Mesodermal cell (in vitro differentiated cells): ENCODE data around the gene TMEM196.
"Not testable (repeated sequence)": the region's sequence is repeated elsewhere in the genome, so short reads cannot be mapped to it uniquely, and the experiment has no call there.

Experiments
- H3K27ac ChIP-seq: 2 replicates; pipeline ENCODE4 v1.7.0; 2013; ENCODE audit warnings: mild to moderate bottlenecking, low read depth, low read length, moderate library complexity; ENCODE audit not compliant: severe bottlenecking
- H3K36me3 ChIP-seq: 2 replicates; pipeline ENCODE4 v1.7.1; 2013; ENCODE audit warnings: mild to moderate bottlenecking, low read length, moderate library complexity; ENCODE audit not compliant: control insufficient read depth, insufficient read depth
- H3K4me1 ChIP-seq: one replicate; pipeline ENCODE4 v1.7.1; 2013; ENCODE audit warnings: mild to moderate bottlenecking, low read length; ENCODE audit not compliant: insufficient read depth, control insufficient read depth, poor library complexity, severe bottlenecking
- H3K4me3 ChIP-seq: 2 replicates; pipeline ENCODE4 v1.7.0; 2013; ENCODE audit warnings: low read length, control low read depth, mild to moderate bottlenecking; ENCODE audit not compliant: insufficient read depth, poor library complexity, severe bottlenecking; ENCODE audit errors: extremely low read depth
- H3K9me3 ChIP-seq: 2 replicates; pipeline ENCODE4 v1.7.1; 2013; ENCODE audit warnings: mild to moderate bottlenecking, low read length, moderate library complexity; ENCODE audit not compliant: control insufficient read depth
- WGBS, 2 experiments: methylation state at CpG; one replicate each; pipeline ENCODE4 v1.1.5; 2013; ENCODE audit warnings: missing lambda C conversion rate in 2 of 2; ENCODE audit not compliant: insufficient coverage in 2 of 2; 5-methylcytosine and 5-hydroxymethylcytosine counted together

Gene TMEM196

GRCh38 chr7:19707240-19707639, 66.2 kb downstream of the TMEM196 start:
- Histone ChIP-seq H3K4me1 (peaks cover 15% of the 10 kb centered on the region), H3K9me3 (no peaks in the 10 kb centered on the region), H3K27ac (peak overlapping the region; percentile 6), H3K36me3 (peaks cover 7% of the 10 kb centered on the region), H3K4me3 (peak overlapping the region; percentile 84)
- WGBS, 2 experiments: 78 to 90% methylated on average over 1 of the region's 3 CpGs

- Histone ChIP-seq H3K27ac (no peak overlapping the region), H3K9me3 (no peaks in the 10 kb centered on the region), H3K36me3 (peaks cover 14% of the 10 kb centered on the region), H3K4me1 (peaks cover 15% of the 10 kb centered on the region), H3K4me3 (no peak overlapping the region)
- 33% methylated on average over 1 of the region's 2 CpGs; no CpG with 5 or more reads in 1 of the 2 experiments for WGBS, 2 experiments
Observed at GRCh38 chr7:19705663-19706062, 67.8 kb downstream of the TMEM196 start.

- H3K27ac ChIP-seq: no peak overlapping the region
- H3K4me1 ChIP-seq: peaks cover 4% of the 10 kb centered on the region
- no peaks in the 10 kb centered on the region for H3K9me3 ChIP-seq
- no peak overlapping the region for H3K4me3 ChIP-seq
- H3K36me3 ChIP-seq: peaks cover 23% of the 10 kb centered on the region
- WGBS, 2 experiments: 92 to 100% methylated on average over 2 to 3 of the region's 4 CpGs
Observed at GRCh38 chr7:19701471-19701870, 71.9 kb downstream of the TMEM196 start.

- Histone ChIP-seq H3K9me3 (no peaks in the 10 kb centered on the region), H3K36me3 (peaks cover 23% of the 10 kb centered on the region), H3K27ac (no peak overlapping the region), H3K4me1 (peaks cover under 1% of the 10 kb centered on the region), H3K4me3 (no peak overlapping the region)
- WGBS, 2 experiments: 100% methylated on average over 1 of the region's 3 CpGs
Observed at GRCh38 chr7:19700936-19701335, 72.5 kb downstream of the TMEM196 start.

GRCh38 chr7:19698331-19698730, 75.1 kb downstream of the TMEM196 start:
- no peak overlapping the region for H3K4me3 ChIP-seq
- H3K36me3 ChIP-seq: peaks cover 16% of the 10 kb centered on the region
- WGBS, 2 experiments: 71 to 92% methylated on average over 1 to 2 of the region's 3 CpGs
- H3K9me3 ChIP-seq: no peaks in the 10 kb centered on the region
- no peak overlapping the region for H3K27ac ChIP-seq
- no peaks in the 10 kb centered on the region for H3K4me1 ChIP-seq

GRCh38 chr7:19696926-19697325, 76.5 kb downstream of the TMEM196 start:
- Histone ChIP-seq H3K9me3 (no peaks in the 10 kb centered on the region), H3K4me3 (no peak overlapping the region), H3K27ac (no peak overlapping the region), H3K36me3 (peaks cover 13% of the 10 kb centered on the region), H3K4me1 (no peaks in the 10 kb centered on the region)

- Histone ChIP-seq H3K36me3 (peaks cover 2% of the 10 kb centered on the region), H3K4me1 (no peaks in the 10 kb centered on the region), H3K27ac (no peak overlapping the region), H3K9me3 (no peaks in the 10 kb centered on the region), H3K4me3 (no peak overlapping the region)
- WGBS, 2 experiments: 93 to 96% methylated on average over 11 to 15 of the region's 26 CpGs
Observed at GRCh38 chr7:19692111-19692828, 81.1 kb downstream of the TMEM196 start.

- Histone ChIP-seq H3K9me3 (no peaks in the 10 kb centered on the region), H3K27ac (no peak overlapping the region), H3K36me3 (no peaks in the 10 kb centered on the region), H3K4me1 (no peaks in the 10 kb centered on the region), H3K4me3 (no peak overlapping the region)
- WGBS, 2 experiments: no CpG with 5 or more reads among the region's 1 CpG
Observed at GRCh38 chr7:19690736-19691135, 82.7 kb downstream of the TMEM196 start.

- WGBS, 2 experiments: 51 to 55% methylated on average over 12 of the region's 12 CpGs
- H3K27ac ChIP-seq, H3K4me1 ChIP-seq, H3K36me3 ChIP-seq, H3K9me3 ChIP-seq, H3K4me3 ChIP-seq: not testable (repeated sequence)
Observed at GRCh38 chr7:19689130-19689529, 84.3 kb downstream of the TMEM196 start.

- Histone ChIP-seq H3K4me3 (no peak overlapping the region), H3K4me1 (no peaks in the 10 kb centered on the region), H3K9me3 (no peaks in the 10 kb centered on the region), H3K27ac (no peak overlapping the region), H3K36me3 (no peaks in the 10 kb centered on the region)
- 91 to 100% methylated on average over 2 to 5 of the region's 5 CpGs for WGBS, 2 experiments
Observed at GRCh38 chr7:19681596-19681995, 91.8 kb downstream of the TMEM196 start.

GRCh38 chr7:19677180-19677579, 96.2 kb downstream of the TMEM196 start:
- no CpG with 5 or more reads among the region's 2 CpGs for WGBS, 2 experiments

More at GRCh38 chr7:19677180-19677579, 96.2 kb downstream of the TMEM196 start:
- no peaks in the 10 kb centered on the region for H3K9me3 ChIP-seq
- H3K4me1 ChIP-seq: no peaks in the 10 kb centered on the region
- no peak overlapping the region for H3K27ac ChIP-seq
- no peak overlapping the region for H3K4me3 ChIP-seq
- H3K36me3 ChIP-seq: no peaks in the 10 kb centered on the region
